ENCODE results near the gene CLCN6. TPM values are rescaled to one million over a fixed set of nuclear protein-coding genes. Genes with fewer than 3 reads are reported as not detected.
"Not testable (repeated sequence)": the region's sequence is repeated elsewhere in the genome, so short reads cannot be mapped to it uniquely, and the experiment has no call there.

The CLCN6 gene
- polyA plus RNA-seq, 1 donor = 15.8 TPM

DNA sequence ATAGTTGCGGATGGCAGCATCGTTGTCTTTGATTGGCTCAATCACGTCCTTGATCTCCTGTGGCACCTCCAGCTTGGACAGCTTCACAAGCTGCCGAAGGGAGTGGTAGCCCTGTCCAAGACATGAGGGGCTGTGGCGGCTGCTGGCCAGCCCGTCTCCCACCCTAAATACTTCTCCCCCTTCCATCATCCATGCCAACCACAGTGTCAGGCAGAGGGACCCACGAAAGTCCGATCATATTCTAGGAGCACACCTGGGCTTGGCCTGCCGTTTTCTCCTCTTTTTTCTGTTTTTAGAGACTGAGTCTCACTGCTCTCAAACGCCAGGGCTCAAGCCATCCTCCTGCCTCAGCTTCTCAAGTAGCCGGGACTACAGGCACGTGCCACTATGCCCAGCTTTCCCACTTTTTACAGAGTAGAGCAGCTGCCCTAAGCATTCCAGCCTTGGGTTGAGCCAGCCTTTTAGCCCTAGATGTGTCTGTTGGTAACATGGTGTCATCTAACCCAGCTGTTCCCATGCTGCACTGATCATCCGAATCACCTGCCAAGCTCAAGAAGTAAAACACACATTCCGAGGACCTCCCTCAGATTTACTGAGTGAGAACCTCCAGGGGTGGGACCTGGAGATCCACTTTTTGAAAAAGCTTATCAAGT lies 10.6 kb upstream of the CLCN6 start:
- no peak for DNase-seq

DNA sequence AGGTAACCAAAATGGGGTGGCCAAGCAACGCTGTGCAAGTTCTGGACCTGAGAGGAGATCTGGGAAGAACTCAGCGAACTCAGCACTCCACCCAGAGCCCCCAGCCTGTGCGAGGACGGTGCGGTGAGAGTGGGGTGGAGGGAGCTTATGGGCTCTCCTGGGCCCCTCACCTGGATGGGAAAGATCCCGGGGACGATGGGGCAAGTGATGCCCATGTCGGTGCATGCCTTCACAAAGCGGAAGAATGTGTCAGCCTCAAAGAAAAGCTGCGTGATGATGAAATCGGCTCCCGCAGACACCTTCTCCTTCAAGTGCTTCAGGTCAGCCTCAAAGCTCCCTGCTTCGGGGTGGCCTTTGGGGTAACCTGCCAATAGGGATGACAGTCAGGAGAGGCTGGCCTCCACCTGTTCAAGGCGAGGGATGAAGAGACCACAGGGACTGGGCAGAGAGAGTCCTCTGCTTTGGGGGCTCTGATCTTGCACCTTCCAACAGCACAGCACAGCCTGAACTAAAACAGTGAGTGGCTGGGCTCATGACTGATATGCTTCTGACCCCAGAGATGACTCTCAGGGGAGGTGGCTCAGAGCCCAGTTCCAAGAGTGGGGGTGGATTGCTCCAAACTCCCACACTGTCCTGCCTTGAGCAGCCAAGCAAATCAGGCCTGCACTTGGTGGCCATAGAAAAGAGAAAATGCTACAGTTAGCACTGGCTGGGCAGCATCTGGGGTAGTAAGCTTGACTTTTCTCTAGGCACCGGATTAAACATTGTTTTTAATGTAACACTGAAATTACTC lies 9.8 kb upstream of the CLCN6 start:
- no peak for DNase-seq

DNA sequence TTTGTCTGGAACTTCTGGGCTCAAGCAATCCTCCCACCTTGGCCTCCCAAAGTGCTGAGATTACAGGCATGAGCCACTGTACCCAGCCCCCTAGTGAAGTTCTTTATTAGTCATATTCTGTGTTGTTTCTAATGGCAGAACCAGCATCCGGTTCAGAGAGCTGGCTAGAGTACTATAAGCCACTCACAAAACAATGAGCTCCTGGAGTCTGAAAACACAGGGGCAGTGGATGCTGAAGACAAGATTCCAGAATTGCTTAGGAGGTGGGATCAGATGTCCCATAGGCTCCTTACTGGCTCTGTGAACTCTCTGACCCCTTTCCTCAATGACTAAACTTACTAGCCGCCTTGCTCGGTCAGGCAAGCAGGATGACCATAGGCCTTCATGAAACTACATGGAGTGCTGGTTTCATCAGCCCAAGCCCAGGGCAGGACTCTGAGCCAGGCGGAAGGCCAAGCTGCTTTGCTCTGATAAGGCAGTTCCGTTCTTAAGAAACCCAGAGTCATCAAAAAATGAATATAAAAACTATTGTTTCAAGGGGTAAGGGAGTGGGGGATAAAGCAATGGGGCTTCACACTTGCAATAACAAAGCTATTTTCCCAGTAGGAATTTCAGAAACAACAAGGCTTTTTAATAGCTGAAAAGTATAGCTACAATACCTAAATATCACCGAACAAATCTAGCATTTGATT lies 8.3 kb upstream of the CLCN6 start:
- DNase-seq = no peak

DNA sequence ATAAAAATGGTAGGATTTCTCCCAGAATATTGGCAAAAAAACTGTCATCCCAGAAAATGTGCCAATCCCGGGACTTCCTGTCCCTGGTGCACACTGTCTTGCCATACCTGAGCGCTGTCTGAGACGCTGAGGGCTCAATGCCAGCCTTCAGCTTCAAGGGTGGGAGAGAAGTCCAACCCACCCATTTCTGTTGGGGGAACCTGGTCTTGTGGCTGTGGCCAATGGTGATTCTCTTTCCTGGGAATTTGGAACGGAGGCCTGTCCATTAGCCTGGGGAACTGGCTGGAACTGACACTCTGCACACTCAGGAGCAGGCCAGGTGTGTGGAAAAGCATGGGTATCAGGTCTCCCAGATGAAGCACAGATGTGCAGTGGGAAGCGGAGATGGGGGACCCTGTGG lies 6.9 kb upstream of the CLCN6 start:
- no peak for DNase-seq

DNA sequence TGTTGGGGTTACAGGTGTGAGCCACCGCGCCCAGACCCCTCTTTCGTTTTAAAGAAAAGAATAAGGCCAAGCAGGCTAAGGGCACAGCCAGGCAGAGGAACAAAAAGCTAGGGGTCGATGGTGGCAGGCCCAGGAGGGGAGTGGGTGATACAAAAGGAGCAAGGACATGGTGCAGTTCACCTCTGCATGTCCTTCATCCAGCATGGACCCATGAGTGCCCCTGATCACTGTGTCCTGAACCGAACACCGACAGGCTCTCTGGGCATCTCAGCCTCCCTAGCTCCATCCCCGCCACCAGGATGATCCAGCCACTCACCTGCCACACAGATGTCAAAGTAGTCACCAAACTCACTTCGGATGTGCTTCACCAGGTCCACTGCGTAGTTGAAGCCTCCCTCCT lies 6.1 kb upstream of the CLCN6 start:
- no peak for DNase-seq

DNA sequence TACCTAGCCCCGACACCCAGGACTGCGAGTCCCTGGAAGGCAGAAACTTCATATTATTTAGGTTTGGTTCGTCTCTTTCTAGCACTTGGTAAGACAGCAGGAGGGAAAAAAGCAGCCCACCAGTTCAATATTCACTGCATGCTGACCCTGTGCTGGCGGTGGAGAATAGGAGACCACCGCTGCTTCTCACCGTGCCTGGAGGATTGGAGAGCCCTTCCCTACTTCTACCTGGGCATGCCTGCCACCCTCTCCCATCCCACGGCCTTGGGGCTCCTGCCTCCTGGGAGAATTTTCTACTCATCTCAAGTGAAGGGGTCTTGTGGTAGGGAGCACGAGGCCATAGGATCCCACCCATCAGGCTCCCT lies 5.6 kb upstream of the CLCN6 start:
- DNase-seq = no peak

DNA sequence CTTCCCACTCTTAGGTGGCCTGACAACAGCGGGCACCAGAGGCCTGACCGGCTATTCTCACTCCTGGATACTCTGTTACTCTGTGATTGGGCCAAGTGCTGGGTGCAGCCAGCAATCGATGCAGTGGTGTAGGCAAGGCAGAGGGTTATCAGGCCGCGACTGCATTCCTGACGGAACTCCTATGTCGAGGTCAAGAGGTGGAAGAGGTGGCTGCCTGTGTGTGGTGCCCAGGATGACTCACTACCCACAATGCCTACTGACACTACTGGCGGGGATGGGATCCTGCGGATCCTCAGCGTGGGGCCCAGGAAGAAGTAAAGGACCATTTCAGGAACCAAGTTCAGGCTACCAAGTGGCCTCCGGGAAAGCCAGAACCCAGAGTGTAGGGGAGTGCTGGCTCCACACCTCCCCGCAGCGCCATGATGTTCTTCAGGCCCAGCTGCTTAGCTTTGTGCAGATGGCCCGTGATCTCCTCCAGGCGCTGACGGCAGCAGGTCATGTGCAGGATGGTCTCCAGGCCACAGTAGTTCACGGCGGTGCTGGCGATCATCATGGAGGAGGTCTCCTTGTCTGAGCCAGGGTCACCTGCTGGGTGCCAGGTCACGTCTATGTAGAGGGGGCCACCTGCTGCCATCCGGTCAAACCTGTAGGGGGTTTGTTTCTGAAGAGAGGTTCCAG lies 5.1 kb upstream of the CLCN6 start:
- no peak for DNase-seq

DNA sequence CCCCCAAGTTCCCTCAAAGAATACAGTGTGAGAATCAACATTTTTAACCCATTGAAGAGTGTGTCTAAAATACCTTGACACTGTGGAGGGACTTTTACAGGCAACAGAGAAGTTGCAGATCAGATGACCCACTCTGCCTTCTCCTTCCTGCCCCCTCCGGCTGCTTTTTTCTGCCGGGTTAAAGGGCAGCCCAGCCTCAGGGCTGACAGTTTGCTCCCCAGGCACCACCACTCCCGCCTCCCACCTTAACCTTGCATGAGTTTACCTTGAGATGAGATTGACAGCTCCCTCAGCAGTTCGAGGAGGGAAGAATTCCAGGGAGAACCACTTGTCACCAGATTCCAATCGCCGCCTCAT lies 3.4 kb upstream of the CLCN6 start:
- DNase-seq = no peak

DNA sequence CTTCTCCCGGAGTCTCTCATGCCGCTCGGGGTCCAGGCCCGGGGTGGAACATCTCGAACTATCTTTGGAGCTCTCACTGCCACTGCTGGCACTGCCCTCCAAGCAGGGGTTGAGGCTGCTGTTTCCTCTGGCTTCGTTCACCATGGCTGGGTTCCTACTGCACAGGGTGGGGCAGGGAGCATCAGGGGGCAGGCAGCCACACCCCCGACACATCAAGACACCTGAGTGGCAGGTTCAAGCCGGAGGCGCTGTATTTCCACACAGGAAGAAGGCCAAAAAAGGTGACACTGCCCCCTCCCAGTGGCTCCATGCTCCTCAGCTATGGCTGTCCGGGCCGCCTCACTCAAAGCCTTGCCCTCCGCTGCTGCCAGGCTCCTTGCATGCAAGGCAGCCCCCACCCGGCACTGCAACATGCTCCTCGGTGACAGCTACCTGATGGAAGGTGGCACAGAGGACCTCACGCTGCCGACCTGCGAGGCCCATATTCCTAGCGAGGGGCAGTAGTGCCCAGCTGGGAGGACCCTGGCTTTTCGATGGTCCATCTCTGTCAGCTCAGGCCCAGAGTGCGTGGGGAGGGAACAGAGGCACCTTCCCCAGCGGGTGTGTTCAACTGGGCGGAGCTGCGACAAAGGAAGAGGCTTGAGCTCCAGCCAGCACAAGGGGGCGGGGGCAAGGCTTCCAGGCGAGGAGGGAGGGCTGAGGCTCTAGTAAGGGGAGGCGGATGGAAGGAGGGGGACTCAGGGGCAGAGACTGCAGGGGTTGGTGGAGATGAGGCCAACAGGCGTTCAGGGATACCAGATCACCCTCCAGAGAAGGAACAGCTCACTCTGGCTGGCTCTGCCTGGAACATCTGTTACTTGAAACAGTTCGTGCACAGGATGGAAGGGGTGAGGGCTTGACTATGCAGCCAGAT lies 2.8 kb upstream of the CLCN6 start:
- peak; percentile 86 for DNase-seq

DNA sequence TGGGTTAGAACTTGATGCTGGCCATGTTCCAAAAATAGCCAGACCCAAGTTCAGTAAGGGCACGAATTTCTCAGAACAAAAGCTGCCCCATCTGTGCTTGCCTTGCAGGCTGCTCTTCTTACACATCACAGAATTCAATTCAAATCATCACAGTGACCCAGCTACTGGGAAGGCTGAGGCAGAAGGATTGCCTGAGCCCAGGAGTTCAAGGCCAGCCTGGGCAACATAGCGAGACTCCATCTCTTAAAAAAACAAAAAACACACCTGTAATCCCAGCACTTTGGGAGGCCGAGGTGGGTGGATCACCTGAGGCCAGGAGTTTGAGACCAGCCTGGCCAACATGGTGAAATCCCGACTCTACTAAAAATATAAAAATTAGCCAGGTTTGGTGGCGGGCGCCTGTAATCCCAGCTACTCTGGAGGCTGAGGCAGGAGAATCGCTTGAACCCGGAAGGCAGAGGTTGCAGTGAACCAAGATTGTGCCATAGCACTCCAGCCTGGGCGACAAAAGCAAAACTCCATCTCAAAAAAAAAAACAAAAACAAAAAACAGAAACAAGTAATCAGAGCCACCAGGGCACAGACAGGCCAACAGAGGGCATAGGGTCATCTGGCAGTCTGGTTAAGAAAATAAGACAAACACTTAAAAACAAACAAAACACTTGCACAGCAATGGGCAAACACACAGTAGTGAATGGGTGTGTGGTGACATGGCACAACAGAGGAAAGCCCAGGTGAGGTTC lies 1.9 kb upstream of the CLCN6 start:
- DNase-seq = not testable (repeated sequence)

DNA sequence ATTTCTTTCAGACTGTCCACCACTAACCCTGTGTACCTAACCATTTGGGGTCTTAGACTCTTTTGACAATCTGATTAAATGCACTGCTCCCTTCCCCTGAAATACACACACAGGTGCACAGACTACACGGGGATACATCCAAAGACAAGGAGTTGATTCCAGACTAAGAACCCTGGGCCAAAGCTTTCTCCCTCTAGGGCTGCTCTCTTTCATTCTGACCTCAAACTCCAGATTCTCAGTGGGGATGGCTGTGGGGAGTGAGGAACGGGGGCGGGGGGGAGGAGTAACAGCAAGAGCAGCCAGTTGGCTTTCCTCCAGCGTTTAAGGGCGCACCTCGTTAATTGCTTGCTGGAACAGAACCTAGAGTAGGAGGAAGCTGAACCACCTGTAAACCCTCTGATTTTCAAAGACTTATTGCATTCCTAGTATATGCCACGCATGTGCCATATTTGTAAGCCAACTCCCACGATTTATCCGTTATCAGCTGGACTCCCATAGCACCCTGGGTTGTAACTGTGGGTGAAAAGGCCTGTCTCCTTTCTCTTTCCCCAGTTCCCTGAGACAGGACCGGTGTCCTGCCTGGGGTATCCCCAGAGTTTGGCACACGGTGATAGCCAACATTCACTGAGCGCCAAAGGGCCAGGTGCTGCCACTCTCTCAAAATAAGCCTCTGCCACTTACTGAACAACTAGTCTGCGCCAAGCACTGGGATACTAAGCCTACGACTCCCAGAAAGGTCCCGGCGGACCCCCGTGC lies 1.1 kb upstream of the CLCN6 start:
- DNase-seq = no peak

DNA sequence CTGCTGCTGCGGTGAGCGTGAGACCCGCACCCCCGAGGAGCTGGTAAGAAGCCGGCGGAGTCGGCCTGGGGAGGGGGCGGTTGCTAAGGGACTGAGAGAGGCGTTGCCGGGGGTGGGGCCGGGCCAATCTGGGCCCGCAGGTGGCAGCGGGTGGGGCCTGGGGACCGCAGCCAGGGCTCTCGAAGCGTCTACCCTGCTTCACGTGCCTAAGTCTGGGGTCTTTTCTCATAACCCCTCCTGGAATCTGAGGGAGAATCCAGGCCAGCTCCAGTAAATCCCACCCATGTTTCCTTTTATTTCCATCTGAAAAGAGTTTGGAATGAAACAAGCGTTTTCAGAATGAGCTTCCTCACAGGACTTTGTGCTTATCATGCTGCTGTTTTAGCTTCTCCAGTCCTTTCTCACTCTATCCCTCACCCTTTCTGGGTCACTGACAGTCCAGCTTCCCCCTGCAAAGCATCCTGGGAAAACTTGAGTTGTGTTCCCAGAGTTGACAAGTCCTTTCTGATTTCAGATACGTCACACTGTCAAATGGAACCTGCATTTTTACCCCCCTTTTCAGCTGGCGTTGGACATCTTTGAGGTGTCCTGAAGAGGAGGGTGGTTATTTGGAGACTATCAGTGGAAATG lies 431 bp downstream of the CLCN6 start:
- DNase-seq = no peak

DNA sequence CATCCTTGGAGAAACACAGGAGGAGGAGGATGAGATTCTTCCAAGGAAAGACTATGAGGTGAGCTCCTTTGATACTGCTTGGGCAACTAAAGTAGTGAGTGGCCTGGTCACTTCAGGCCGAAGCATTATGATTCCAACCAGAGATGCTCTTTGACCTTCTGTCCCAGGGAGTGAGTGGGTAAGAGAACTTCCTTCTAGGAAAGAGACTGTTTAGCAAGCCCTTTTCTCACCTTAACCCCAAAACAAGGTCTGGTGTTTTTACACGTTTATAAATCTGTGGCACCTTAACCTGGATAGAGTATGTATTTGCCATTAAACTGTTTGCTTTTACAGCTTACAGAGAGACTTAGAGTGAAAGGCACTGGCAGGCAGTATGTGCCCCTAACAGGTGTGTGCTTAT lies 1.1 kb downstream of the CLCN6 start:
- no peak for DNase-seq

DNA sequence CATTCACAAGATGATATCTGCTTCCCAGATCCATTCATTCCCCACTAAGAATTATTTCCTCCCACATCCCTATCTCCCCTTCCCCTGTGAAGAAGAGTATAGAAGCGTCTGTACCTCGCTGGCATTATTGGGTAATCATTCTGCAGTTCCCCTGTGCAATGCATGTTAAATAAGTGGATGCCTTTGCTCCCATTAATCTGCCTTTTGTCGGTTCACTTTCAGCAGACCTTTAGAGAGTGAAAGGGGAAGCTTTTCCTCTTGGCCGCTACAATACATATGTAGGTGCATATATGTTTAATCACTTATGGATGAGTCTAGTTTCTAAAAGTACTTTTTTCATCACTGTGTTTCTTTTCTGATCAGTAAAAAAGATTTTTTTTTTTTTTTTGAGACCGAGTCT lies 7.0 kb downstream of the CLCN6 start:
- no peak for DNase-seq

DNA sequence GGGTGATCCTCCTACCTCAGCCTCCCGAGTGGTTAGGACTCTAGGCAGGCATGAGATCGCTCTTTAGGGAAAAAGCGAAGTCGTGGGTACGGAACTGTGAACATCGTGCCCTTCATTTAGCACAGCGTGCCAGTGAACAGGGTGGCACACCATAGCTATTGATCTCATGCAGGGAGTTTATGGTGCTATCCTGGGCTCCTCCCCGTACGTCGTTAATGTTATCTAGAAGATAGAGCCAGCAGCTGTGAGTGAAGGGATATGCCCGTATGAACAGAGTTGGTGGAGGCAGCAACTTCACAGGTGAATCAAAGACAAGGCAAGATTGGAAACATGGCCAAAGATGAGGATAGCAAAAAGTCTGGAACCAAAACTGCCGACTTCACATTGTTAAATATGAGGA lies 11.2 kb downstream of the CLCN6 start:
- no peak for DNase-seq

DNA sequence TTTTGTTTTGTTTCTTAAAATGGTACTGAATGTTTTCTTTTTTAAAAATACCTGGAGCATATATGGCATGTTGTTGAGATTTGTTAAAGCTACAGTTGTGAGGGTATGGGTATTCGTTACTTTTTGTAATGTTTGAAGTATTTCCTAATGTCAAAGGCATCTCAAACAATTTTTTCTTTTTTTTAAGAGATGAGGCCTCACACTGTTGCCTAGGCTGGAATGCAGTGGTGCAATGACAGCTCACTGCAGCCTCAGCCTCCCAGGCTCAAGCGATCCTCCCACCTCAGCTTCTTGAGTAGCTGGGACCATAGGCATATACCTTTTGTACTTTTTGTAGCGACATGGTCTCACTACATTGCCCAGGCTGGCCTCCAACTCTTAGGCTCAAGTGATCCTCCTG lies 16.1 kb downstream of the CLCN6 start:
- DNase-seq = no peak

DNA sequence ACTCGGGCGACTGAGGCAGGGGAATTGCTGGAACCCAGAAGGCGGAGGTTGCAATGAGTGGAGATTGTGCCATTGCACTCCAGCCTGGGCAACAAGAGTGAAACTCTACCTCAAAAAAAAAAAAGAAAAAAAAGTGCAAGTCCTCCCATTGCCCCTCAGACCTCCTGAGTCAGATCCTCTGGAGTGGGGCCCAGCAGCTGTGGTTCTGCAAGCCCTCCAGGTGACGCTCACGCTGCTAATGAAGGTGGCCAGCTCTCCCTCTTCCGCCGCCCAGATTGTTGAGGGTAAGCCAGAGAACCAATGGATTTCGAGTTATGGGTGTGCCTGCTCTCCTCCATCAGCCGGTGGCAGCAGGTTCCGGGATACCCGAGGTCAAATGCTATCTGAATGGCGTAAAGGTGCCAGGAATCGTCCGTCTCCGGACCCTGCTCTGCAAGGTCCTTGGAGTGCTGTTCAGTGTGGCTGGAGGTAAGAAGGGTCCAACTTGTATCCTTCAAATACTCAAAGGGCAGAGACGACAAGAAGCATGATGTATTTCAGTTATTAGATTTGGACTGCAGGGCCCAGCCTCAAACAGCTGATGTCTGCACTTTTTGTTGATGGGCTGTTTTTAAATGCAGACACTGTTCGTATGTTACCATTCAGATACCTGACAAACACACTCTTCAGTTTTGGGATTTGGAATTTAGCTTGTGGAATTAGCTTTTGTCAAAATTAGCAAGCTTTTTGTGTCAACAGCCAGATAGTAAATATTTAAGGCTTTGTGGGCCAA lies 17.6 kb downstream of the CLCN6 start:
- DNase-seq = no peak

DNA sequence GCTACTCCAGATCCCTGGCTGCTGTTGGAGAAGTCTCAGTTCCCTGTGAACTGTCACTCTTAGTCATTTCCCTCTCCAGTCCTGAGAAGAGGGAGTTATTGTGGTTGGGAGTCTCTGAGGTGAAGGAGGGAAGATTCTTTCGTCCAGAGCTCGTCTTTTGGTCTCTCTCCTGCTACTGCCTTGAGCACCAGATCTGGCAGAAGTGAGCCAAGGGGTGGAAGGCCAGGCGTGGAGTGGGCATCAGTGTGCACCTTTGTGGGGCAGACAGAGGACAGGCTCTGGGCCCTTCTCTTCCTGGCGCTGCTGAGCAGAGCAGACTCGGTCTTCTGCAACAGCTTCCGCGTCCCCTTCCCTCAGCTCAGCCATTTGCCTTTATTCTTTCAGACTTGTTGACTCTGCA lies 19.1 kb downstream of the CLCN6 start:
- no peak for DNase-seq

DNA sequence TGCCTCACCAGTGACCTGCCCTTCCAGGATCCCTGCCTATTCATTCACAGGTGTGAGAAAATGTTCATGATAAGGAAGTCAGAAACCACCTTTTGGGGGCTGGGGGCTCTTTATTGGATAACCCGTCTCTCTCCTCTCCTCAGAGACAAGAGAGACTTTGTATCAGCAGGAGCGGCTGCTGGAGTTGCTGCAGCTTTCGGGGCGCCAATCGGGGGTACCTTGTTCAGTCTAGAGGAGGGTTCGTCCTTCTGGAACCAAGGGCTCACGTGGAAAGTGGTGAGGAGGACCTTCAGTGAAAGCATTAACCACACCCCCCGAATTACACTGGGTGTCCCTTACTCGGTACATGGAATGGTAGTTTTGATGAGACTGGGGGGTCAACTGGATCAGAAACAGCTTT lies 21.0 kb downstream of the CLCN6 start:
- DNase-seq = no peak

DNA sequence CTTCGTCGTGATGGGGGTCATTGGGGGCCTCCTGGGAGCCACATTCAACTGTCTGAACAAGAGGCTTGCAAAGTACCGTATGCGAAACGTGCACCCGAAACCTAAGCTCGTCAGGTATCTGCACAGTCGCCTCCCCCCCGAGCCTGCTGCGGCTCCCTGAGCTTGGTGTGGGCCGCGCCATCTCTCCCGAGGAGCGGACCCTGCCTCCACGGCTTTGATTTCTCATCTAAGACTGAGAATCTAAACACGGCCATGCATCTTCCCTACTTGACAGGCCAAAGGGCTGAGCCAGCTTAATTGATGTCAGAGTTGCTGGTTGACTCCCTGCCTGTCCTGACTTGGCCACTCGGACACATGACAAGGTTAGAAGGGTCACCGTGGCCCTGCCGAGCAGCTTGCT lies 22.5 kb downstream of the CLCN6 start:
- DNase-seq = no peak
